ENCODE data around the gene BIRC6. TPM values are rescaled to one million over a fixed set of nuclear protein-coding genes. Genes with fewer than 3 reads are reported as not detected.
A peak's percentile ranks its signal among the peaks of the same experiment; 100 is the strongest.
"Not testable (repeated sequence)": the region's sequence is repeated elsewhere in the genome, so short reads cannot be mapped to it uniquely, and the experiment has no call there.

Gene BIRC6
- total RNA-seq, 1 experiment from 2014 or later: 70.5 TPM

DNA sequence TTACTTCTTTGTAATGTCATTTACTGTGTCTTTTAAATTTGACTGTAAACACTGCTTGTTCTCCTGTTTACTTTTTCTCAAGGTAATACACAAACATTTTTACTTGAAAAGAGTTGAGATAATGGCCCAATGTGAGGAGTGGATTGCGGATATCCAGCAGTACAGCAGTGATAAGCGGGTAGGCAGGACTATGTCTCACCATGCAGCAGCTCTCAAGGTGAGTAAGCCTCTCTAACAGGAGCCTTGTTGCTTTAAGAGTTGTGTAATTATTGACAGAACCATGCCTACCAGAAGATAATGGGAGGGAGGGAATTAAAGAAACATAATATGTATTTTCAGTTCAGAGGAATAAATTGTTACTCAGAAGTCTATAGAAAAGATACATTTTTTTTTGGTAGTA, 254.5 kb downstream of the BIRC6 start:
- no peak for DNase-seq (ENCODE audit: low spot score)

DNA sequence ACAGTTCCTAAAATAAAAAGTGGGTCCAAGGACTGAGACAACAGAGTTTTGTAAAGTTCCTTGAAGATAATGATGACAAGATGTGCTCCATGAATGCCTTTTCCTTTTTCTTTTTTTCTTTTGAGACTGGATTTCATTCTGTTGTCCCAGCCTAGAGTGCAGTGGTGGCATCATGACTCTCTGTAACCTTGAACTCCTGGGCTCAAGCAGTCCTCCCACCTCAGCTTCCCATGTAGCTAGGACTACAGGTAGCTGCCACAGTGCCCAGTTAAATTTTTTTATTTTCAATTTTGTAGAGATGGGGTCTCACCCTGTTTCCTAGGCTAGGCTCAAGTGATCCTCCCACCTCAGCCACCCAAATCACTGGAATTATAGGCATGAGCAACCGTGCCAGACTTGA, 254.9 kb downstream of the BIRC6 start:
- no peak for DNase-seq (ENCODE audit: low spot score)

DNA sequence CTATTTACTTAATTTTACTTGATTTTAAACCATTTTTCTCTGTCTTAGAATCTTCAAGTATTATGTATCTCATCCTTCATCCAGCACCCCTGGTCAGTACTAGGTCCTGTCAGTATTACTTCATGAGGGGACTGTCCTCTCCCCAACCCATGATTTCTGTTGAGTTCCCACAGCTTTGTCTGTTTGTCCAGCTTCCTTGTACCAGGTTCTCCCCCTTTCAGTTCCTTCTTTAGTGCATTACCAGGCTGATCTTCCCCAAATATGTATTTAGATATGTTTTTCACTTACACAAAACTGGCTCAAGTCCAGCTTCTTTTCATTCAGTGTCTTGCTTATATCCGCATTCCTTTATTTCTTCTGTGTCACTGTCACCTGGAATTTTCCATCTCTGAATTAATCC, 257.3 kb downstream of the BIRC6 start:
- no peak for DNase-seq (ENCODE audit: low spot score)

DNA sequence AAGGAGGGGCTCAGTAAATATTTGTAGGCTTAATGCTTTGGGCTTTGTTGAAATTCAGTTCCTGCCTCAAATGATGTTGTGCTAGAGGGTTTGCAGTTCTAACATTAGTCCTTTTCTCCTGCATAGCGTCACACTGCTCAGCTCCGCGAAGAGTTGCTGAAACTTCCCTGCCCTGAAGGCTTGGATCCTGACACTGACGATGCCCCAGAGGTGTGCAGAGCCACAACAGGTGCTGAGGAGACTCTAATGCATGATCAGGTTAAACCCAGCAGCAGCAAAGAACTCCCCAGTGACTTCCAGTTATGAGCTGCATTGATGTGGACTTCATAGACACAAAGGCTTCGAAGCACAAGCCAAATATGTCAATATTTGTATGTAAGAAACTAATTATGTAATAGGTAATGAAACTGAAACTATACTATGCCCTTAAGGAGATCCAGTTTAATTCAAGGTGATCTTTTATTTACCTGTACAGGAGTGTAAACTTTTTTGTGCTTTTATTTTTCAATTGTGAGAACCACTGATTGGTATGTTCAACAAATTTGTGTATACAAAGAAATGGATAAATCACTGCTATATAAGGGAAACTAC, 260.9 kb downstream of the BIRC6 start:
- DNase-seq (ENCODE audit: low spot score): no peak

DNA sequence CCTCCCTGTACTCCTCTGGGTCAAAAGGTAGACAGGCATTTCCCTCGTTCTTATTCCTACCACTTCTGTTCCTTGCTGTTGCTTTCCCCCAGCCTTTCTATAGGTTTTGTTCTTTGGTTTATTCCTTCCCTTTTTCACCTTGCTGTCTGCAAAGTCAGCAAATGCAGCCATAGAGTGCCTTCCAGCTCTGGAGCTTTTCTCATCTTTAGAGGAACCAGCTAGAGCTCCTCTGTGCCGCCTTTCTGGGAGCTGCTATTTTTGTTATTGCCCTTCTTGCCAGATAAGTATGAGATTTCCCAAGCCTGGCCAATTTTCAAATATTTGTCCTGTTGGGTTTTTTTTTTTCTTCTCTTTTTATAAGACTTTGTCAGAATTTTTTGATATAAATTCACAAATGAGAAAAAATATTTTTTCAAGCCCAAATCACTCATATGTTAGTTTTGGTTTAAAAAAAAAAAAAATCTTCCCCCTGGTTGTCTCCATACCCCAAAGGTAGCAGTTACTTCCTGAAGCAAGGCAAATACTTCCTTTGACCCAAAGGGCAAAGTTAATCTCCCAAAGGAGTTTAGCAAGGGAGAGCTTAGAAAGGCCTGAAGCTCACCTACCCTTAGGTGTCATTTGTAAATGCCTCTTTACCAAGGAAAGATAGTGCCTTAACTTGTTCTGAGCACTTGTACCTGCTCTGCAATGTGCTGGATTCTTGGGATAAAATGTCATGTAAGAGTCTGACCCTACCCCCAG, 265.9 kb downstream of the BIRC6 start:
- DNase-seq (ENCODE audit: low spot score): no peak

DNA sequence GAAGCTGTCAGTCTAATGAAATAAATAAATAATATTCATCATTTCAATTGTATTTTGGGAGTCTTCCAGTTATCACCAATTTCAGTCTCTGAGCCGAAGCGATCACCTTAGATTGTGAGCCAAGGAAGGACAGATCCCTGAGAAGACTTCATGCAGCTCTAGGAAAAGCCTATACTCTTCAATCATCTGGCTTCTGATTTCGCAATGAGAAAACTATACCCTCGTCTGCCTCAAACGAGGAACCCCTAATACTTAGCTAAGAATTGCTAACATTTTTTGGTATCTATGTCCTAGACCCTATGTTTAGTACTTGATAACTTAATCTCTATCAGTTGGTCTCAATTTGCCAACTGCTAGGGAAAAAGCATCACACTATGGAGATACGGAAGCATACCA, 266.5 kb downstream of the BIRC6 start:
- DNase-seq (ENCODE audit: low spot score): no peak

DNA sequence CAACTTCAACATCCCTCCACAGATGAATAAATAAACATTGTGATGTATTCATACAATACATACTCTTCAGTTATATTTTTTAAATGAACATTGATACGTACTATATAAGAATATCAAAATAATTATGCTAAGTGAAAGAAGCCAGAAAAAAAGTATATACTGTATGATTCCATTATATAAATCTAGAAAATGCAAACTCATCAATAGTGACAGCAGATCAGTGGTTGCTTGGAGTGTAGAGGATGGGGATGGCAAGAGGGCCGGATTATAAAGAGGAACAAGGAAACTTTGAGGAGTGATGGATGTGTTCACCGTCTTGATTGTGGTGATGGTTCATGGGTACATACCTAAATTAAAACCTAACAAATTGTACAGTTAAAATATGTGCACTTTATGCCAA, 268.0 kb downstream of the BIRC6 start:
- DNase-seq (ENCODE audit: low spot score): no peak

DNA sequence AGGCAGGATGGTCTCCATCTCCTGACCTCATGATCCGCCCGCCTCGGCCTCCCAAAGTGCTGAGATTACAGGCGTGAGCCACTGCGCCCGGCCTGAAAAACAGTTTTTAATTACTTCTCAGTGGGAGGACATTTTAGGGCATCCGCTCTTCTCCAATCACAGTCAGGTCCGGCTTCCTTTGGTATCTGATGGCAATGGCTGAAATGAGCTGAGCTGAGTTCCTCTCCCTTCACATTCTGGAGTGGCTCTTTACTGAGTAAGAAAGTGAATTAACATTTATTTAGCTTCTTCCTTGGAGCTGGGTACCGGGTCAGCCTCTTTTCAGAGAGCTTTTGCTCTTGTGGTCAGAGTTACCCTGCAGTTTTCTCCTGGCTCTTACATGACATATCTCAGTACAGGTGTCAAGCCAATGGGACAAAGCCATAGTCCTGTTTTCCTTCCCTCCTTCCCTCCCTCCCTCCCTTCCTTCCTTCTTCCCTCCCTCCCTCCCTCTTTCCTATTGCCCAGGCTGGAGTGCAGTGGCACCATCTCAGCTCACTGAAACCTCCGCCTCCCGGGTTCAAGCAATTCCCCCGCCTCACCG, 269.9 kb downstream of the BIRC6 start:
- no peak for DNase-seq (ENCODE audit: low spot score)

DNA sequence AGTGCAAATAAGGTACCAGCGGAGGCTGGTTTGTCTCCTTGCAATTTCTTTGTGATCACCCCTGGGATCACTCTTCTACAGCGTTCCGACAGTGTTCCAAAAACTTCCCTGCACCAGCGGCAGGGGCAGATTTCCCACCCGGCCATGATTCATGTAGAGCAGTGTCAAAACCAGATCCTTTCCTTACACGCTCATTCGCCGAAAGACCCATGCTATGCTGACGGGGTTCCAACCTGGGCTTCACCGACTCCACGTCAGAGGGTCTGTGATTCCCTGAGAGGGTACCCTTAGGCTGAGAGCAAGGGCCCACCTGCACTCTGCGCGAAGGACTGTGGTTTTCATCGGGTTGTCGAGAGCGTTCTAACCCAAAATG, 270.6 kb downstream of the BIRC6 start:
- no peak for DNase-seq (ENCODE audit: low spot score)

DNA sequence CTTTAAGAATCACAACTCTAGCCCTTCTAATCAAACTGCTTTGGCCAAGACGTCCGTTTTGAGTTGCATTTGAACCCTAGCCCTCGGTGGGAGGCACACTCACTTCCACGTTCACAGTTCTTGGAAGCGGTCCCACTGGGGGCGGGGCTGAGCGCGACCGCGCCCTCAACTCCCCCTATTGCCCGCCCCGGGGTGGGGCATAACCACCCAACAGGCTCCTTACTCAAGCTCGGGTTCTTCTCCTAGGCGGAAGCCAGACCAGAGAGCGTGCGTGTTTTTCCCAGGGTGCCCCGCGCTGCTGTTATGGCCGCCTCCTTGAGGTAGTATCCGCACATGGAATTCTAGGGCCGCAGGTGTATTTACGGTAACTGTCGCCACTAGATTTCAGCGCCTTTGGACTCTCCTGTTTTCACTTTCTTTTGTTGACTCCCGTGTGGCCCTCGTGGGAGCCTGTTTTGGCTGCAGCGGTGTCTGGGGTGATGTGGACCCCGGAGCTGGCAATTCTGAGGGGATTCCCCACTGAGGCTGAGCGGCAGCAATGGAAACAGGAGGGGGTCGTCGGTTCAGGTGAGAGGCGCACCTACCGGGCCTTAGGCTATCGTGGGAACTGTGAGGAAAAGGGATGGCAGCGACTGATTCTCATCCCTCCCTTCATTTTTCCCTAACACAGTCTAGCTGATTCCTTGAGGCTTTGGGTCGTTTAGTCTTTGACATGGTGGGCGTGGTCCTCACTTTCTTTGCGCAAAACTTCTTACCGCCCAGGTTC, 271.2 kb downstream of the BIRC6 start, which contains the start of gene TTC27:
Gene TTC27, plus strand, starts transcription at position 237 of the 766 bp plus-strand sequence. Its CDS starts 243 bp downstream, at position 480.
- peak; percentile 96 for DNase-seq (ENCODE audit: low spot score)

DNA sequence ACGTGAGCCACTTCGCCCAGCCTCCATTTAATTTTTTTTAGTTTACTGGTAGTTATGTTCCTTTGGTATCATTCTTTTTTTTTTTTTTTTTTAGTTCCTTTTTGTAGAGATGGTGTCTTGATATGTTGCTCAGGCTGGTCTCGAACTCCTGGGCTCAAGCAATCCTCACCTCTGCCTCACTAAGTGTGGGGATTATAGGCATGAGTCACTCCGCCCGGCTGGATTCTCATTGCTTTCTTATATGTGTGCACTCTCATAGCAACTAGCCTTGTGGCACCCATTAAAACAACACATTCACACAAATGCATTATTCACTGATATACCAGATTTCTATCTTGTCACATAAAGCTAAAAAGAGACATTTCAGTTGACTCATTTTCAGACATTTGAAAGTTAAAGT, 275.3 kb downstream of the BIRC6 start:
- DNase-seq (ENCODE audit: low spot score): peak; percentile 45

DNA sequence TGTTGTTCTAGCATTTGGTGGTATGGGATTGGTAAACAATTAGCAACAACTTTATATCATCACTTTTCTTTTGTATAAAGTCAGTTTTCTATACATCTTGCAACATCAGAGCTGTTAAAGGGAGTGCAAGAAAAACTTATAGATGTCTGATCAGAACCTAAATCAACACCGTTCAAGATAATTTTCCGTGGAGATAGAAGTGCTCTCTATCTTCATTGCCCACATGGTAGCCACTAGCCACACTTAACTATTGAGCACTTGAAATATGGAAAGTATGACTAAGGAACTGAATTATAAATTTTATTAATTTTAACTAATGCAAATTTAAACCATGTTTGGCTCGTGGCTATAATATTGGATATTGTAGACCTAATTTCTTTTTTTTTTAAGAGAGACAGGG, 276.2 kb downstream of the BIRC6 start:
- DNase-seq (ENCODE audit: low spot score): no peak

DNA sequence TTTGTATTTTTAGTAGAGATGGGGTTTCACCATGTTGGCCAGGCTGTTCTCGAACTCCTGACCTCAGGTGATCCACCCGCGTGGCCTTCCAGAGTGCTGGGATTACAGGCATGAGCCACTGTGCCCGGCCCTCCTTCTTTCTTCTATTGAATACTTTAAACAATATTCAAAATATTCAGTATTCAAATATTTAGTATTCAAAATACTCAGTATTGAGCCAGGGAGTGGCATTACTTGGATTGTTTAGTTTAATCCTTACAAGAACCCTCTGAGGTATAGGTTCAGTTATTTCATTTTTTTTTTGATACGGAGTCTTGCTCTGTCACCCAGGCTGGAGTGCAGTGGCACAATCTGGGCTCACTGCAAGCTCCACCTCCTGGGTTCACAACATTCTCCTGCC, 281.7 kb downstream of the BIRC6 start:
- not testable (repeated sequence) for DNase-seq (ENCODE audit: low spot score)

DNA sequence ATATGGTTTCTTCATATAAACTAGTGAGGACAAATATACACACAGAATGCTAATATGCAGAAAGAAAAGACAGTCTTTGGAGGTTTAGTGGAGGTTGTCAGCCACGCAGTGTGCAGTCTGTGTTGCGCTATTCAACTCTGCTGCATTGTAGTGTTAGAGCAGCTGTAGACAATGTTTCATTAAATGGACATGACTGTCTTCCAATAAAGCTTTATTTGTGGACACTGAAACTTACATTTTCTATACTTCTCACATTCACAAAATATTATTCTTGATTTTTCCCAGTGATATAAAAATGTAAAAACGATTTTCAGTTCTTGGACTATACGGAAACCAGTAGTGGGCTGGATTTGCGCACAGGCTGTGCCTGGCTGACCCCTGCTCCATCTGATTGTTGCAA, 284.4 kb downstream of the BIRC6 start:
- no peak for DNase-seq (ENCODE audit: low spot score)

DNA sequence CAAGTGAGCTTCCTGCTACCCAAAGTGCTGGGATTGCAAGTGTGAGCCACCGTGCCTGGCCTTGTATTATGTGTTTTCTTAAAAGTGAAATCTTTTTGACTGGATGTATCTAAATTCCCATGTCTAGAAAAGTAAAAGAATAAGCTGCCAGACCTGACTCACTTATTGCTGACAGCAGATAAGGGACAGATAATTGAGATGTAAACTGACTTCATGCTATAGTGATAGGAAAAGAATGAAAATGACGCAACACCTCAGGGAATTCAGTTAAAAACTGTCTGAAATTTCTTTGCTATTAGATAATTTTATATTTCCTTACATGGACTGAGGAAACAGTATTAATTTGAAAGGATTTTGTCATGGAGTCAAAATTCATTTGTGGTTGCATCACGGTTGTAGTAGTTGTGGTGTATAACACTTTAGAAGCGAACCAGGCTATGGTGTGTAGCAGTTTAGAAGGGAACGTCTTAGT, 290.4 kb downstream of the BIRC6 start:
- DNase-seq (ENCODE audit: low spot score): no peak

DNA sequence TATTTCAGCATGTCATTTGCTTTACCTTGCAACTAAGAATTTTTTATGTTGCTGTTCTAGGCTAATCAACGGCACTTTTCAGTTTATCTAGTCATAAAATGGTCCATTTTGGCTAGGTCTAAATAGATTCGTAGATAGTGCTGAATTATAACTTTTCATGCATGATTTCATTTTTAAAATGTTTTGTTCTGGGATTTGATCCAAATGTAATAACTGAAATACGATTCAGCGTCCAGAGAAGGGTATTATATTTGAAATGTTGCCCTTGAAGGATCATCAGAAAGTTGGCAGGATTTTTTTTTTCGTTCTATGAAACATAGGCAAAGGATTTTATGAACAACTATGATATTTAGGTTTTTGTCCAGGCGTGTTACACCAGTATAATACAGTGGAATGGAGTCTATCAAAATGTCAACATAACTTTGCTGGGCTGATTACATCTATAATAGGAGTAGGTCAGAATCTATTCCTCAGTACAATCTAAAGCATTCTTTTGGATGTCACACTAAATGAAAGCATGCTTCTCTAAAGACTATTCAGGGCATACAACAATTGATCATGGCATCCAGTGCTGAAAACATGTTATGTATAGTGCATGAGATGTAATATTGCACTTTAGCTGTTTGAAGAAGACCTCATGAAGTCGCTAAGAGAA, 295.9 kb downstream of the BIRC6 start:
- no peak for DNase-seq (ENCODE audit: low spot score)

DNA sequence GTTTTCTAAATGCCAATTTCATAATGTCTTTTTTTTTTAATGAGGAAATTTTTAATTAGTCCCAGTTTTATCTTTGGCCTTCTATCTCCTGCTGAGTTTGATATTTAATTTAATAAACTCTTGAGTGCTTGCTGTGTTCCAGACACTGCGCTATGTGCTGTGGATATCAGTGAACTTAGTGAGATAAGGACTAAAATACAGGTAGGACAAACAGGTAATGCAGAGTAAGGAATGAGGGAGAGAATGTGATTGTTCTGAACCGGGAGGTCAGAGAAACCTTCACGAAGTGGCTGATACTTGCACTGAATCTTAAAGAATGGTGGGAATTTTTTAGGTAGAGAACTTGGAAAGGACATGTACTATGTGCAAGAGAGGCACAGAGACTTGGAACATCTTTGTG, 299.2 kb downstream of the BIRC6 start:
- DNase-seq (ENCODE audit: low spot score): no peak

DNA sequence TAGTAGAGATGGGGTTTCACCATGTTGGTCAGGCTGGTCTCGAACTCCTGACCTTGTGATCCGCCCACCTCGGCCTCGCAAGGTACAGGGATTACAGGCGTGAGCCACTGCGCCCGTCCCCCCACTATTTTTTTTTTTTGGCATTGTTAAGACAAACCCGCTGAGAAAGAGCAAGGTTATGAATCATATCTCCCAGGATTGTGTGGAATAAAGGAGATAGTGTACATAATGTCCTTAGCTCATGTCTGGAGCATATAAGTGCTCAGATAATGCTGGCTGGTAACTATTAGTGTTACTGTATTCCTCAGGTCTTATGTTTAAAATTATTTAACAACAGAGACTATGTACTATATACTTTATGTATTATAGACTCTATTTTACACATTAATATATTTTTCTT, 307.0 kb downstream of the BIRC6 start:
- no peak for DNase-seq (ENCODE audit: low spot score)

DNA sequence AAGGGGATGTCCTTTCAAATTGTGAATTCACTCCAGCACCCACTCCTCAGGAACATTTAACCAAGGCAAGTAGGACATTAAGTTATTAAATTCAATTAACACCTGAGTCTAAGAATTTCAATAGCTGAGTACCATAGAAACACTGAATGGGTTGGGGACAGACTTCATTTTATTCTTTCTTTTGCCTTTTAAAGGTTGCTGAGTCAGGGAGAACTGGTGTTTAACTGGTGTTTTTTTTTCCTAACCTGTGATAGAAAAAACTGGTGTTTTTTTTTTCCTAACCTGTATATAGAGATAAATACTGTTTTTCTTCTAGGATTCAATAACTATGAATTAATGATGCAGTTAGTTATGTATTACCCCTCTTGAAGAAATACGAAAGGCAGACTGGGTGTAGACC, 309.9 kb downstream of the BIRC6 start:
- no peak for DNase-seq (ENCODE audit: low spot score)

DNA sequence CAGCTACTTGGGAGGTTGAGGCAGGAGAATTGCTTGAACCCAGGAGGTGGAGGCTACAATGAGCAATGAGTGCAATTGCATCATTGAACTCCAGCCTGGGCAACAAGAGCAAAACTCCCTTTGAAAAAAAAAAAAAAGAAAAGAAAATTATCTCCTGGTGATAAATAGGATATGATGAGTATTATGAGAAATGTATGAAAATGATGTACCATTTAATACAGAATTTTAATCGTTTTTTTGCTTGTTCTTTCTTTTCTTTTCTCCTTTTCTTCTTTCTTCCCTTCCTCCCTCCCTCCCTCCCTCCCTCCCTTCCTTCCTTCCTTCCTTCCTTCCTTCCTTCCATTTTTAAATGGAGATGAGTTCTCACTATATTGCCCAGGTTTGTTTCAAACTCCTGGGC, 311.4 kb downstream of the BIRC6 start:
- no peak for DNase-seq (ENCODE audit: low spot score)
